ENCODE data around the gene RPS17.

- no peak for TF ChIP-seq EZH2phosphoT487 (IDR thresholded peaks at IDR 0.05; ENCODE audit: low read length)
- TF ChIP-seq CTCF (IDR thresholded peaks at IDR 0.05; ENCODE audit: low read length): no peak
Measured at GRCh38 chr15:82543160-82543559, 2.9 kb upstream of the RPS17 start.

All from MM.1S (cell line).